ENCODE data around the gene HIC2. TPM values are rescaled to one million over a fixed set of nuclear protein-coding genes. Genes with fewer than 3 reads are reported as not detected.
"Not testable (repeated sequence)": the region's sequence is repeated elsewhere in the genome, so short reads cannot be mapped to it uniquely, and the experiment has no call there.

Gene HIC2
- polyA plus RNA-seq (2013, experiment 1 of 2), result 3.3 TPM
- 3.1 TPM for polyA plus RNA-seq (2013, experiment 2 of 2)

GRCh38 chr22:21417227-21417746 lies at the start of gene HIC2:
HIC2 (plus strand) TSS chr22:21417371; CDS start chr22:21442832, 25,461 bp downstream.
- H3K9ac ChIP-seq (ENCODE audit: low read length); H3K14ac ChIP-seq (ENCODE audit: low read length in 2 of 2); H3K23ac ChIP-seq (ENCODE audit: low read length in 2 of 2); DNase-seq; H2AFZ ChIP-seq (ENCODE audit: low read depth, low read length); H2BK12ac ChIP-seq (ENCODE audit: low read length in 2 of 2); H3K36me3 ChIP-seq (ENCODE audit: control insufficient read depth in 1 of 2, insufficient read depth in 2 of 2, low read depth in 1 of 2, low read length in 2 of 2); H3K4me1 ChIP-seq (ENCODE audit: control insufficient read depth, insufficient read depth, low read depth, low read length); H4K8ac ChIP-seq (ENCODE audit: low read length); H3K27ac ChIP-seq (ENCODE audit: low read length, poor library complexity, severe bottlenecking); H2AK5ac ChIP-seq (ENCODE audit: low read length, severe bottlenecking); H3K79me1 ChIP-seq (replicated peaks; ENCODE audit: low read length, poor library complexity, severe bottlenecking); H4K91ac ChIP-seq (ENCODE audit: low read length); H2BK120ac ChIP-seq (ENCODE audit: low read depth, low read length); H2BK5ac ChIP-seq (ENCODE audit: low read depth, low read length, poor library complexity, severe bottlenecking); H3K9me3 ChIP-seq (ENCODE audit: control insufficient read depth, low read length); H3K4ac ChIP-seq (ENCODE audit: low read depth in 1 of 2, low read length in 2 of 2); H2BK15ac ChIP-seq (ENCODE audit: low read depth, poor library complexity, severe bottlenecking); H3K27me3 ChIP-seq (ENCODE audit: control insufficient read depth in 1 of 2, insufficient read depth in 1 of 2, low read length in 2 of 2): not testable (repeated sequence)
- WGBS, result no CpG with 5 or more reads among the region's 81 CpGs
- Histone ChIP-seq H3K4me3 (ENCODE audit: insufficient read depth in 1 of 2, low read depth in 1 of 2, low read length in 2 of 2) (peak within 1 kb of the TSS in 1 of 2 experiments; percentile 60), H3K18ac (ENCODE audit: low read depth in 1 of 2, low read length in 2 of 2) (peak within 1 kb of the TSS in 1 of 2 experiments; percentile 62), H3K4me2 (ENCODE audit: low read length, poor library complexity, severe bottlenecking) (peak within 1 kb of the TSS; percentile 28)

- not testable (repeated sequence) for H3K14ac ChIP-seq (ENCODE audit: low read length in 2 of 2); H2BK120ac ChIP-seq (ENCODE audit: low read depth, low read length); H3K4me3 ChIP-seq (ENCODE audit: insufficient read depth in 1 of 2, low read depth in 1 of 2, low read length in 2 of 2); H3K4me2 ChIP-seq (ENCODE audit: low read length, poor library complexity, severe bottlenecking); H2AK5ac ChIP-seq (ENCODE audit: low read length, severe bottlenecking); H3K9ac ChIP-seq (ENCODE audit: low read length); H2BK5ac ChIP-seq (ENCODE audit: low read depth, low read length, poor library complexity, severe bottlenecking); H3K4ac ChIP-seq (ENCODE audit: low read depth in 1 of 2, low read length in 2 of 2); H3K27me3 ChIP-seq (ENCODE audit: control insufficient read depth in 1 of 2, insufficient read depth in 1 of 2, low read length in 2 of 2); DNase-seq; H2AFZ ChIP-seq (ENCODE audit: low read depth, low read length); H3K79me1 ChIP-seq (replicated peaks; ENCODE audit: low read length, poor library complexity, severe bottlenecking); H3K9me3 ChIP-seq (ENCODE audit: control insufficient read depth, low read length); H4K8ac ChIP-seq (ENCODE audit: low read length); H3K27ac ChIP-seq (ENCODE audit: low read length, poor library complexity, severe bottlenecking); H2BK15ac ChIP-seq (ENCODE audit: low read depth, poor library complexity, severe bottlenecking); H3K18ac ChIP-seq (ENCODE audit: low read depth in 1 of 2, low read length in 2 of 2); H3K4me1 ChIP-seq (ENCODE audit: control insufficient read depth, insufficient read depth, low read depth, low read length); H3K23ac ChIP-seq (ENCODE audit: low read length in 2 of 2); H2BK12ac ChIP-seq (ENCODE audit: low read length in 2 of 2); H3K36me3 ChIP-seq (ENCODE audit: control insufficient read depth in 1 of 2, insufficient read depth in 2 of 2, low read depth in 1 of 2, low read length in 2 of 2); H4K91ac ChIP-seq (ENCODE audit: low read length)
- WGBS, result no CpG with 5 or more reads among the region's 12 CpGs
Measured at GRCh38 chr22:21368603-21369310, 48.4 kb upstream of the HIC2 start.

- not testable (repeated sequence) for DNase-seq; H3K79me1 ChIP-seq (replicated peaks; ENCODE audit: low read length, poor library complexity, severe bottlenecking); H2AK5ac ChIP-seq (ENCODE audit: low read length, severe bottlenecking); H3K4me2 ChIP-seq (ENCODE audit: low read length, poor library complexity, severe bottlenecking); H3K4me1 ChIP-seq (ENCODE audit: control insufficient read depth, insufficient read depth, low read depth, low read length); H4K91ac ChIP-seq (ENCODE audit: low read length); H2AFZ ChIP-seq (ENCODE audit: low read depth, low read length); H3K27ac ChIP-seq (ENCODE audit: low read length, poor library complexity, severe bottlenecking); H2BK15ac ChIP-seq (ENCODE audit: low read depth, poor library complexity, severe bottlenecking); H2BK12ac ChIP-seq (ENCODE audit: low read length in 2 of 2); H2BK120ac ChIP-seq (ENCODE audit: low read depth, low read length); H3K9me3 ChIP-seq (ENCODE audit: control insufficient read depth, low read length); H3K36me3 ChIP-seq (ENCODE audit: control insufficient read depth in 1 of 2, insufficient read depth in 2 of 2, low read depth in 1 of 2, low read length in 2 of 2); H3K27me3 ChIP-seq (ENCODE audit: control insufficient read depth in 1 of 2, insufficient read depth in 1 of 2, low read length in 2 of 2); H3K14ac ChIP-seq (ENCODE audit: low read length in 2 of 2); H2BK5ac ChIP-seq (ENCODE audit: low read depth, low read length, poor library complexity, severe bottlenecking); H4K8ac ChIP-seq (ENCODE audit: low read length); H3K4ac ChIP-seq (ENCODE audit: low read depth in 1 of 2, low read length in 2 of 2); H3K18ac ChIP-seq (ENCODE audit: low read depth in 1 of 2, low read length in 2 of 2); H3K9ac ChIP-seq (ENCODE audit: low read length); H3K23ac ChIP-seq (ENCODE audit: low read length in 2 of 2); H3K4me3 ChIP-seq (ENCODE audit: insufficient read depth in 1 of 2, low read depth in 1 of 2, low read length in 2 of 2)
- WGBS, result no CpG with 5 or more reads among the region's 4 CpGs
Measured at GRCh38 chr22:21375880-21376279, 41.3 kb upstream of the HIC2 start.

- not testable (repeated sequence) for H2BK5ac ChIP-seq (ENCODE audit: low read depth, low read length, poor library complexity, severe bottlenecking); DNase-seq; H4K8ac ChIP-seq (ENCODE audit: low read length); H3K9me3 ChIP-seq (ENCODE audit: control insufficient read depth, low read length); H3K4me3 ChIP-seq (ENCODE audit: insufficient read depth in 1 of 2, low read depth in 1 of 2, low read length in 2 of 2); H3K27me3 ChIP-seq (ENCODE audit: control insufficient read depth in 1 of 2, insufficient read depth in 1 of 2, low read length in 2 of 2); H4K91ac ChIP-seq (ENCODE audit: low read length); H2BK12ac ChIP-seq (ENCODE audit: low read length in 2 of 2); H2BK15ac ChIP-seq (ENCODE audit: low read depth, poor library complexity, severe bottlenecking); H3K18ac ChIP-seq (ENCODE audit: low read depth in 1 of 2, low read length in 2 of 2); H2BK120ac ChIP-seq (ENCODE audit: low read depth, low read length); H2AFZ ChIP-seq (ENCODE audit: low read depth, low read length); H3K14ac ChIP-seq (ENCODE audit: low read length in 2 of 2); H3K36me3 ChIP-seq (ENCODE audit: control insufficient read depth in 1 of 2, insufficient read depth in 2 of 2, low read depth in 1 of 2, low read length in 2 of 2); H3K4me2 ChIP-seq (ENCODE audit: low read length, poor library complexity, severe bottlenecking); H2AK5ac ChIP-seq (ENCODE audit: low read length, severe bottlenecking); H3K27ac ChIP-seq (ENCODE audit: low read length, poor library complexity, severe bottlenecking); H3K9ac ChIP-seq (ENCODE audit: low read length); H3K79me1 ChIP-seq (replicated peaks; ENCODE audit: low read length, poor library complexity, severe bottlenecking); H3K4me1 ChIP-seq (ENCODE audit: control insufficient read depth, insufficient read depth, low read depth, low read length); H3K23ac ChIP-seq (ENCODE audit: low read length in 2 of 2); H3K4ac ChIP-seq (ENCODE audit: low read depth in 1 of 2, low read length in 2 of 2)
- no CpG with 5 or more reads among the region's 91 CpGs for WGBS
Measured at GRCh38 chr22:21383701-21384467, 33.3 kb upstream of the HIC2 start, which contains the start of gene RIMBP3B. RIMBP3B (plus strand) TSS chr22:21383751; CDS start chr22:21383859, 108 bp downstream.

Measured in mesenchymal stem cell (in vitro differentiated cells and primary cell).